ENCODE measurements around the gene RBP2. TPM values are rescaled to one million over a fixed set of nuclear protein-coding genes. Genes with fewer than 3 reads are reported as not detected.

RBP2 gene
- total and polyA plus RNA-seq, 2 of the 8 experiments (the other 6 are each of a cell fraction or from before 2014, with no cell fraction given) = not detected

DNA sequence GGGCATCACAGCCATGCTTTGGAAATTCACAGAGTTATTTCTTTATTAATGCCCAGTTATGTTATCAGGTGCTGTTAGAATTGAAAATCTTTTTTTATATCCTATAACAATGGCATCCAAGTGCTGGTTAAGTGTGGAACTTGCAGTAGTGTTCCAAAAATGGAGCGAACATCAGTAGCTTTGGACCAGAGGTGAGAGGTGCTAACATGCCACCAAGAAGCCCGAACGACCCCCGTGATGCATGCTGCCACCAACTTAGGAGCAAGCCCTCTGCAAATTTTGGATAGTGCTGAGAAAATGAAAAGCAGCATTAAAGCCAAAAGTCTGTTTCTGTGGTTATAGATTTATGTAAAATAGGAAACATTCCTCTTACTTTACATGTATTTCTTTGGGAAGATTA lies 38.4 kb upstream of the RBP2 start:
- Histone ChIP-seq H2BK20ac (ENCODE audit: low read length) (no peak overlapping the region), H3K9ac (replicated peaks in 1 of 4; ENCODE audit: extremely low read depth in 1 of 4, low read depth in 3 of 4, low read length in 3 of 4) (no peak overlapping the region), H3K9me3 (ENCODE audit: insufficient read depth in 2 of 2, low read depth in 1 of 2, low read length in 1 of 2) (no peaks in the 10 kb centered on the region), H3K79me2 (ENCODE audit: control insufficient read depth in 1 of 2, insufficient read depth in 2 of 2, low read length in 2 of 2) (no peaks in the 10 kb centered on the region), H2AK5ac (ENCODE audit: low read depth, low read length) (no peak overlapping the region), H3K79me1 (ENCODE audit: low read depth, low read length) (no peaks in the 10 kb centered on the region), H4K91ac (replicated peaks; ENCODE audit: insufficient read length, low read length) (no peak overlapping the region), H2BK12ac (ENCODE audit: low read depth, low read length) (no peak overlapping the region), H2BK5ac (ENCODE audit: low read depth, low read length) (no peak overlapping the region), H3K18ac (ENCODE audit: extremely low read depth, low read length) (no peak overlapping the region), H3K27ac (ENCODE audit: low read depth, low read length) (no peak overlapping the region), H4K20me1 (replicated peaks in 1 of 2; ENCODE audit: control insufficient read depth in 1 of 2, insufficient read depth in 2 of 2, low read length in 2 of 2) (no peaks in the 10 kb centered on the region), H2AFZ (ENCODE audit: low read length) (no peak overlapping the region), H3K36me3 (ENCODE audit: control insufficient read depth in 2 of 4, insufficient read depth in 4 of 4, low read length in 3 of 4) (no peaks in the 10 kb centered on the region), H3K4me1 (replicated peaks in 1 of 4; ENCODE audit: control insufficient read depth in 3 of 4, insufficient read depth in 4 of 4, low read length in 3 of 4) (no peaks in the 10 kb centered on the region; a peak in 1 of 7 replicates), H3K56ac (replicated peaks; ENCODE audit: insufficient read length, low read depth, low read length) (no peak overlapping the region), H3K4ac (replicated peaks; ENCODE audit: insufficient read length, low read depth, low read length) (no peak overlapping the region), H3K23me2 (ENCODE audit: low read depth, low read length) (no peaks in the 10 kb centered on the region), H4K8ac (ENCODE audit: extremely low read depth, insufficient read depth, low read length) (no peak overlapping the region), H2BK120ac (replicated peaks; ENCODE audit: low read depth, low read length) (no peak overlapping the region), H3K23ac (ENCODE audit: insufficient read length) (no peak overlapping the region), H2BK15ac (ENCODE audit: low read length) (no peak overlapping the region), H3K27me3 (replicated peaks in 1 of 4; ENCODE audit: control insufficient read depth in 3 of 4, extremely low read depth in 1 of 4, insufficient read depth in 3 of 4, low read length in 3 of 4) (no peaks in the 10 kb centered on the region), H3K4me3 (ENCODE audit: extremely low read depth in 1 of 4, insufficient read depth in 2 of 4, low read depth in 3 of 4, low read length in 4 of 4) (no peak overlapping the region), H3K4me2 (ENCODE audit: insufficient read depth in 1 of 2, low read depth in 2 of 2, low read length in 2 of 2) (no peak overlapping the region), H3K14ac (ENCODE audit: insufficient read length) (no peak overlapping the region), H4K5ac (ENCODE audit: insufficient read length, low read depth, low read length) (no peak overlapping the region)
- FAIRE-seq = no peak
- WGBS, 2 experiments (ENCODE audit: extremely low coverage in 1 of 2, insufficient coverage in 1 of 2, insufficient read length in 1 of 2, insufficient replicate concordance in 2 of 2, low coverage in 1 of 2, low lambda C conversion rate in 2 of 2, missing lambda C conversion rate in 1 of 2) = 94% methylated on average over 4 of the region's 4 CpGs; no CpG with 5 or more reads in 1 of the 2 experiments
- POLR2A ChIA-PET (ENCODE audit: partially characterized antibody) = no interaction called here
- TF ChIP-seq POU5F1 (IDR thresholded peaks at IDR 0.05; ENCODE audit: low read depth, low read length) (no peak), MAFK (IDR thresholded peaks at IDR 0.05; ENCODE audit: low read depth, low read length) (no peak), SIRT6 (IDR thresholded peaks at IDR 0.05; ENCODE audit: low read length) (no peak)
- TF ChIP-seq, protein P1, sequence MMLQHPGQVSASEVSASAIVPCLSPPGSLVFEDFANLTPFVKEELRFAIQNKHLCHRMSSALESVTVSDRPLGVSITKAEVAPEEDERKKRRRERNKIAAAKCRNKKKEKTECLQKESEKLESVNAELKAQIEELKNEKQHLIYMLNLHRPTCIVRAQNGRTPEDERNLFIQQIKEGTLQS (IDR thresholded peaks at IDR 0.05; ENCODE audit: insufficient read depth, low read depth, low read length) = no peak
- TF ChIP-seq, protein P2, sequence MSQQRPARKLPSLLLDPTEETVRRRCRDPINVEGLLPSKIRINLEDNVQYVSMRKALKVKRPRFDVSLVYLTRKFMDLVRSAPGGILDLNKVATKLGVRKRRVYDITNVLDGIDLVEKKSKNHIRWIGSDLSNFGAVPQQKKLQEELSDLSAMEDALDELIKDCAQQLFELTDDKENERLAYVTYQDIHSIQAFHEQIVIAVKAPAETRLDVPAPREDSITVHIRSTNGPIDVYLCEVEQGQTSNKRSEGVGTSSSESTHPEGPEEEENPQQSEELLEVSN (IDR thresholded peaks at IDR 0.05) = no peak
- no peak for DNase-seq (ENCODE audit: low read depth in 1 of 2, low spot score in 2 of 2)
- CTCF ChIA-PET (ENCODE audit: partially characterized antibody) = interaction anchor here (1.8 to 8.7 kb wide), 2 partner anchors 6 to 87 kb away, joined by 7 to 95 read pairs; no protein-coding TSS in a partner anchor
